ENCODE results near the gene PRDX2. TPM values are rescaled to one million over a fixed set of nuclear protein-coding genes. Genes with fewer than 3 reads are reported as not detected.
A peak's percentile ranks its signal among the peaks of the same experiment; 100 is the strongest.

PRDX2 gene
- total RNA-seq, 4 donors from 2014 or later, result 266 to 459 (median 327) TPM

DNA sequence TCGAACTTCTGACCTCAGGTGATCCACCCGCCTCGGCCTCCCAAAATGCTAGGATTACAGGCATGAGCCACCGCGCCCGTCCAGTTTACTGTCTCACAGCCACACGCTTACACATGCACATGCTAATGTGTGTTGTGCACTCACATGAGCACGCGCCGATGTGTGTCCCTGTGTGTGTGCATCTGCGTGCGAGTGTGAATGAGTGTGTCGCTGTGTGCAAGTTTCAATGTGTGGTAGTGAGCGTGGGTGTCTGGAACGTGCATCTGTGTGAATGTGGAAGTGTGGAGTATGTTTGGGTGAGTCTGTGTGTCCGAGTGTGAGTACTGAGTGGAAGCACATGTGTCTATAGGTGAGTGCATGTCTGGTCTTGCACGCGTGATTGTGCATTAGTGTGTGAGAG is 40.9 kb upstream of the PRDX2 start:
- WGBS, 2 donors, result 92% methylated on average over 18 of the region's 18 CpGs
- no peak for DNase-seq (ENCODE audit: low spot score in 2 of 2)
- intact Hi-C loops (cut with DNase I; ENCODE audit: low total_unique reads), result loop anchor here (5.0 kb wide), 1 partner anchor 75 kb away; no protein-coding TSS in a partner anchor
- H3K4me3 ChIP-seq (ENCODE audit: low read depth, poor library complexity, severe bottlenecking), result no peak overlapping the region
- no peak for TF ChIP-seq CTCF (IDR thresholded peaks at IDR 0.05)
- TF ChIP-seq POLR2A (IDR thresholded peaks at IDR 0.05), result no peak

GRCh38 chr19:12841094-12841493 is 39.5 kb upstream of the PRDX2 start:
- intact Hi-C loops (cut with DNase I; ENCODE audit: low total_unique reads), result loop anchor here (5.0 kb wide), 1 partner anchor 74 kb away; no protein-coding TSS in a partner anchor
- DNase-seq (ENCODE audit: low spot score in 2 of 2), result no peak
- 2 to 10% methylated on average over 23 to 29 of the region's 29 CpGs for WGBS, 2 donors
- TF ChIP-seq CTCF (IDR thresholded peaks at IDR 0.05), result no peak
- no peak for TF ChIP-seq POLR2A (IDR thresholded peaks at IDR 0.05)
- H3K4me3 ChIP-seq (ENCODE audit: low read depth, poor library complexity, severe bottlenecking), result peak overlapping the region; percentile 16

DNA sequence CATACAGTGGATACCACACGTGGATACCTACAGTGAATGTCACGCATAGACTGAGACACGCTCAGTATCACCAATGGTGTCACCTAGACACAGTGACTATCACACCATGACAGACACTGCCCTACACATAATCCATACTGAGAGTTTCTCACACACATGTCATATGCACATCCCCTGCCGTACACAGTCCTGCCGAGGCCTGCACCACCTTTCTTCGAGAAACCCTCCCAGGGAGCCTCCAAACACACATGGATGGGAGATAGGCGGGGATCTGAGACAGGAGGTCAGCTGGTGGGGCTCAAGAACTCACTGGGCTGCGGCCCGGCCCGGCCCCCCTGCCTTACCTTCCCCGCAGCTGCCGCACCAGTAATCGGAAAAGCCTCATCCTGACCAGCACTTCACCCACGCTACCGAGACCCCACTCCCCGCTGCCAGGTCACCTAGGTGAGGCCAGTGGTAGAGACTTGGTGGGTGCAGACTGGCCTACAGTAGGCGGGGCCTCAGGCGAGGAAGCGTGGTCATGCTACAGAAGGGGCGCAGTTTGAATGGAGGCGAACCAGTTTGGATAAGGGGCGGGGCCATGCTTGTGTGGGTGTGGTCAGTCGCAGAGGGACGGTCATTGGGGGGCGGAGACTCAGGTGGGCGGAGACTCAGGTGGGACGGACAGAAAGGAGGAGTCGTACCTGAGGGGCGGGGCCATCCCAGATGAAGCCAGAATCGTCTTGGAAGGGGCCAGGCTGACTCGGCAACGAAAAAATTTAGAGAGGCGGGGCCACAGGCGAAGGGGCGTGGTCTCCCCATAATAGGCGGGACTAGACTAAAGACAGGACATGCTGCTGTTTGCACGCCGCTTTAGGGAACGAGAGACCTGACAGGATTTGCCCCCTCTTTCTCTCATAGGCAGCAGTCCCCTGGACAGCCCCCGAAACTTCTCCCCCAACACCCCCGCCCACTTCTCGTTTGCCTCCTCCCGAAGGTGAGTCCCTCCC is 38.8 kb upstream of the PRDX2 start:
- WGBS, 2 donors, result 22 to 23% methylated on average over 43 of the region's 43 CpGs
- TF ChIP-seq POLR2A (IDR thresholded peaks at IDR 0.05) (no peak), CTCF (IDR thresholded peaks at IDR 0.05) (no peak)
- intact Hi-C loops (cut with DNase I; ENCODE audit: low total_unique reads), result loop anchor here (5.0 kb wide), 1 partner anchor 73 kb away; no protein-coding TSS in a partner anchor
- H3K4me3 ChIP-seq (ENCODE audit: low read depth, poor library complexity, severe bottlenecking), result peak overlapping the region; percentile 16
- peak in 1 of 2 donors; percentile 46 for DNase-seq (ENCODE audit: low spot score in 2 of 2)

- no peak overlapping the region for H3K4me3 ChIP-seq (ENCODE audit: low read depth, poor library complexity, severe bottlenecking)
- DNase-seq (ENCODE audit: low spot score in 2 of 2), result no peak
- intact Hi-C loops (cut with DNase I; ENCODE audit: low total_unique reads), result no loop called here
- 18 to 24% methylated on average over 21 of the region's 21 CpGs for WGBS, 2 donors
- TF ChIP-seq CTCF (IDR thresholded peaks at IDR 0.05), result no peak
- no peak for TF ChIP-seq POLR2A (IDR thresholded peaks at IDR 0.05)
These were observed 37.5 kb upstream of the PRDX2 start for GRCh38 chr19:12838886-12839756.

GRCh38 chr19:12838182-12838885 is 36.7 kb upstream of the PRDX2 start, which contains the start of gene MAST1:
Gene MAST1, plus strand, starts transcription at chr19:12838515. Its CDS starts 58 bp downstream, at chr19:12838573.
- intact Hi-C loops (cut with DNase I; ENCODE audit: low total_unique reads), result no loop called here
- peak within 1 kb of the TSS; percentile 26 for H3K4me3 ChIP-seq (ENCODE audit: low read depth, poor library complexity, severe bottlenecking)
- no peak for DNase-seq (ENCODE audit: low spot score in 2 of 2)
- TF ChIP-seq CTCF (IDR thresholded peaks at IDR 0.05) (no peak), POLR2A (IDR thresholded peaks at IDR 0.05) (no peak)
- 1 to 4% methylated on average over 19 to 68 of the region's 69 CpGs for WGBS, 2 donors
